ENCODE measurements around the gene HYAL3.
"Not testable (repeated sequence)": the region's sequence is repeated elsewhere in the genome, so short reads cannot be mapped to it uniquely, and the experiment has no call there.

HYAL3 gene

GRCh38 chr3:50269977-50270413 lies 29.2 kb downstream of the HYAL3 start:
- DNase-seq (ENCODE audit: low spot score): no peak

- DNase-seq (ENCODE audit: low spot score): no peak
Measured at GRCh38 chr3:50269460-50269859, 29.7 kb downstream of the HYAL3 start.

- DNase-seq (ENCODE audit: low spot score): no peak
Measured at GRCh38 chr3:50268703-50269451, 30.3 kb downstream of the HYAL3 start, which contains the start of gene SEMA3B. Gene SEMA3B (plus strand): TSS chr3:50269147. CDS start chr3:50269241, 94 bp downstream.

GRCh38 chr3:50268276-50268675 lies 30.9 kb downstream of the HYAL3 start:
- no peak for DNase-seq (ENCODE audit: low spot score)

- DNase-seq (ENCODE audit: low spot score): no peak
Measured at GRCh38 chr3:50267280-50267913, 31.8 kb downstream of the HYAL3 start.

GRCh38 chr3:50266836-50267235 lies 32.4 kb downstream of the HYAL3 start:
- no peak for DNase-seq (ENCODE audit: low spot score)

GRCh38 chr3:50266017-50266416 lies 33.2 kb downstream of the HYAL3 start:
- no peak for DNase-seq (ENCODE audit: low spot score)

- DNase-seq (ENCODE audit: low spot score): no peak
Measured at GRCh38 chr3:50265571-50265970, 33.6 kb downstream of the HYAL3 start.

GRCh38 chr3:50264964-50265485 lies 34.2 kb downstream of the HYAL3 start:
- DNase-seq (ENCODE audit: low spot score): no peak

- DNase-seq (ENCODE audit: low spot score): no peak
Measured at GRCh38 chr3:50264383-50264963, 34.7 kb downstream of the HYAL3 start.

- DNase-seq (ENCODE audit: low spot score): no peak
Measured at GRCh38 chr3:50263478-50264382, 35.5 kb downstream of the HYAL3 start.

GRCh38 chr3:50262778-50263177 lies 36.4 kb downstream of the HYAL3 start:
- no peak for DNase-seq (ENCODE audit: low spot score)

GRCh38 chr3:50262200-50262599 lies 37.0 kb downstream of the HYAL3 start:
- DNase-seq (ENCODE audit: low spot score): not testable (repeated sequence)

- DNase-seq (ENCODE audit: low spot score): no peak
Measured at GRCh38 chr3:50261505-50261904, 37.7 kb downstream of the HYAL3 start.

- no peak for DNase-seq (ENCODE audit: low spot score)
Measured at GRCh38 chr3:50260942-50261441, 38.2 kb downstream of the HYAL3 start.

GRCh38 chr3:50260027-50260941 lies 38.9 kb downstream of the HYAL3 start:
- peak; percentile 83 for DNase-seq (ENCODE audit: low spot score)

- no peak for DNase-seq (ENCODE audit: low spot score)
Measured at GRCh38 chr3:50259432-50260026, 39.7 kb downstream of the HYAL3 start.

GRCh38 chr3:50258979-50259378 lies 40.2 kb downstream of the HYAL3 start:
- no peak for DNase-seq (ENCODE audit: low spot score)

GRCh38 chr3:50258029-50258680 lies 41.0 kb downstream of the HYAL3 start:
- DNase-seq (ENCODE audit: low spot score): no peak

All from hematopoietic multipotent progenitor cell treated with erythropoietin and hydrocortisone succinate and interleukin-3 and kit ligand, for 15 days (in vitro differentiated cells).